NCI-H524 treated with DMSO at 0.1 percent for 48 hours (cell line): ENCODE results near the gene TUSC2.
"Not testable (repeated sequence)": the region's sequence is repeated elsewhere in the genome, so short reads cannot be mapped to it uniquely, and the experiment has no call there.

Experiments used
- DNase-seq: peaks from one replicate; lab custom pipeline; 2025; lab: John Stamatoyannopoulos, UW

Gene TUSC2

DNA sequence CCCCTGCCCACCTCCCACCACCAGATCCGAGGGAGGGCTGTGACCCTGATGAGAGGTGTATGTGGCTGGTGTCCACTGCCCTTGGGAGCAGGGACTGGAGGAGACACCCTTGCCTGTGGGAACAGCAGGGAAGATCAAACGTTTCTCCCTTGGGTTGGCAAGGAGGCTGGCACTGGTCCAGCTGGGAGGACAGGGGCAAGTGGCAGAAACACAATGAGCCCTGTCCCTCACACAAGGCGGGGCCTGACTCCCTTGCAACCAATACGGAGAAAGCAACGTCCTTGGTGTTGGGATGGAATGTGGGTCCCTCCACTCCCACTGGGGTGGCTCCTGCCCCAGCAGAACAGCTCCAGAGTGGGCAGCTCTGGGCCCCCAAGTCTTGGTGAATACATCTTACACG lies 10.7 kb downstream of the TUSC2 start:
- no peak for DNase-seq

DNA sequence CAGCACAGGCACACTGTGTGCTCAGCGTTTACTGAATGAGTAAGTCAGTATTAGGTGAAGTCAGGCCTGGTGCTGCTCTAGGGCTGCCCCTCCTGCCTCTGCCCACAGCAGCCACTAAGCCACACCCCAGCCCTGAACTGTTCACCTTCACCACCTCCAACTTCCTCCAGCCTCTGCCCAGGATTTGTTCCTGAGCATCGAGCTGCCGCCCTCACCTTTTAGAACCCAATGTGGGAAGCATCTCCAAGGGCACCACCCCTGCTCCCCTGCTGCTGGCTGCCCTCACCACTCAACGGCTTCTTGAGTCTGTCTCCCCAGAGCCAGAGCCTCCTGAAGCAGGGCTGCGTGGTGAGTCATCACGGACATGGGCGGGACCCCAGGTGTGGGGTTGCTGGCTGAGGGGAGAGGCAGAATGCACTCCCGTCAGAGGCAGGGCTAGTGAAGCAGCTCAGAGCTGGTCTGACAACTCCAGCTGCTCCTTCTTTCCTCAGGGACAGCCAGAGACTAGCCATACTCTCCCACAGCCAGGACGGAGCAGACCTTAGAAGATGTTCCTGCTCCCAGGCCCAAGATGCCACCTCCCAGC lies 11.3 kb downstream of the TUSC2 start:
- DNase-seq, result no peak

DNA sequence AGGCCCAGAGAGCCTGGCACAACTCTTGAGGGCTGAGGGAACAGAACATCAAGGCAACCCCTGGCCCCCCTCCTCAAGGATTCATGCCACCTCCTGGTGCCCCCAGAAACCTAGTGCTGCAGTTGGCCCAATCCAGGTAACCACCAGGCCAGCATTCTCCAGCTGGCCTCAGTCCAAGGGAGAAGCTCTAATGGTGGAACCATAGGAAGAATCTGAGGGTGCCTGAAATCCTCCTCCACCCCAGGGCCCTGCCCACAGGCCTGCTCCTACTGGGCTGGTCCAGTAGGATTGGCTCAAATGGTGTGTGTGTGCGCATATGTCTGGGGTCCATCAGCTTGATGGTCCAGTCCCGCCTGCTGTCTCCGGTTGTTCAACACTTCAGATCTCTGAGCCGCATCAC lies 13.2 kb downstream of the TUSC2 start:
- DNase-seq, result no peak

DNA sequence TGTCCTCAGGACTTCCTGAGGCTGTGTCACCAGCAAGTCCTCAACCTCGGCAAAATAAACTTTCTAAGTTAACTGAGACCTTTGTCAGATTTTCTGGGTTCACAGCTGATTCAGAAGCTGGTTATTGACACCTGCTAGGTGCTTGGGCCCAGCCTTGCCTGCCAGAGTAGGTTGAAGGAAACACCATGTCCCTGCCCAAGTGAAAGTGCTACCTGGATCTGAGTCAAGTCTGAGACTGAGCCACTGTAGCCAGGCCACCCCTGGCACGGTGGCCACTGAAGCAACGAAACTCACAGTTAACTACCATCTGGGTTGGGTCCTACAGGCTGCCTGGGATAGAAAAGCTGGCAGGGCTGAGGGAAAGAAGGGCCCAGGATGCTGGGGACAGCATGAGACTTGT lies 13.7 kb downstream of the TUSC2 start:
- no peak for DNase-seq

DNA sequence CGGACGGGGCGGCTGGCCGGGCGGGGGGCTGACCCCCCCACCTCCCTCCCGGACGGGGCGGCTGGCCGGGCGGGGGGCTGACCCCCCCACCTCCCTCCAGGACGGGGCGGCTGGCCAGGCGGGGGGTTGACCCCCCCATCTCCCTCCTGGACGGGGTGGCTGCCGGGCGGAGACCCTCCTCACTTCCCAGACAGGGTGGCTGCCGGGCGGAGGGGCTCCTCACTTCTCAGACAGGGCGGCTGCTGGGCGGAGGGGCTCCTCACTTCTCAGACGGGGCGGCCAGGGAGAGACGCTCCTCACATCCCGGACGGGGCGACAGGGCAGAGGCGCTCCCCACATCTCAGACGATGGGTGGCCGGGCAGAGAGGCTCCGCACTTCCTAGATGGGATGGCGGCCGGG lies 16.0 kb downstream of the TUSC2 start:
- DNase-seq, result not testable (repeated sequence)

DNA sequence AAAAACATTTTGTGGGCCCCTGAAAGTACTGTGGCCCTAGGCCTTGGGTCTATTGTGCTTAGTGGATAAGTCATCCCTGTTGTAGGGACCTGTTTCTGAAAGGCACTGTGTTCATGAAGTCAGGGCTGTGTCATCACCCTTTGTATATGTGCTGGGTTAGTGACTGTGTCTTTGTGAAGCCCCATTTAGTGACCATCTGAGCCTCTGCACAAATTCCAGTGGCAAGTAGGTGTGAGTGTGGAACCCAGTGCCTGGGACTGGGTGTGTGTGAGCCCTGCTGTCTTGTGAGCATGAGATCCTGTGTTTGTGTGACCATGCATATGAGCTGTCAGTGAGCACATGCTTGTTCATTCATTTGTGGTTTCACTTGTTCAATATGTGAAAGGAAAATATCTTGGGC lies 23.4 kb downstream of the TUSC2 start:
- no peak for DNase-seq

DNA sequence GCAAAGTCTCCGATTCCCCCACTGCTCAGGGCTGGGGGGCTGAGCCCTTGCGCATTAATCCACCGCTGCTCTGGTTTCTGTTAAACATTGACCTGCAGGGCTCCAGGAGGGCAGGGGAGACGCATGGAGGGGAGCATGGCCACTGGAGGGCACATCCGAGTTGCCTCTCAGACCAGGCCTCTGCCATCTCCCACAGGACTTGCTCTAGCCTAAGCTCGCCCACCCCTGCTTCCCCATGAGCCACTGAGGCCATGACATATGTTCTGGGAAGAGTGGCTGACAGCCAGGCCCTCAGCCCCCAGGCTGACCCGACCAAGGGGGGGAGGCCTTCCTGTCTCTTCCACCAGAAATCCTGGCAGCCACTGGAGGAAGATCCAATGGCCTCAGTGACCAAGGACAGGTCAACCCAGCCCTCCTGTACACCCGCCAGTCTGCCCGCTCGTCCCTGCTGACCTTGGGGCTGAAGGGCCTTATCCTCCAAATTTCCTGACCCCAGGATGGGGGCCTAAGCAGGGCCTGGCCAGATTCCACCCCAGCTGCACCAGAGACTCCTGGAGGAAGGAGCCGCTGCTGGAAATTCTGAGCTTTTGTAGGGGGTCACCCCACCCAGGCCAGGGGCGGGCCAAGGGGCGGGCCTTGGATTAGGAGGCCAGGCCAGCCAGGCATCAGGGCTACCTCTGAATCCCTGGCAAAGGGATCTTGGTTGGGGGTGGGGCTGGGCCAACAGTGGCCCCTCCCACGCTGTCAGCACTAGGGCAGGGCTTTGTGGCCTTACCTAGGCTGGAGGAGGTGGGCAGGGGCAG lies 24.8 kb downstream of the TUSC2 start, which contains the start of gene HYAL1:
Gene HYAL1 (minus strand): TSS at position 562 of the 803 bp plus-strand sequence. CDS start 618 bp downstream, outside the sequence.
- no peak for DNase-seq

DNA sequence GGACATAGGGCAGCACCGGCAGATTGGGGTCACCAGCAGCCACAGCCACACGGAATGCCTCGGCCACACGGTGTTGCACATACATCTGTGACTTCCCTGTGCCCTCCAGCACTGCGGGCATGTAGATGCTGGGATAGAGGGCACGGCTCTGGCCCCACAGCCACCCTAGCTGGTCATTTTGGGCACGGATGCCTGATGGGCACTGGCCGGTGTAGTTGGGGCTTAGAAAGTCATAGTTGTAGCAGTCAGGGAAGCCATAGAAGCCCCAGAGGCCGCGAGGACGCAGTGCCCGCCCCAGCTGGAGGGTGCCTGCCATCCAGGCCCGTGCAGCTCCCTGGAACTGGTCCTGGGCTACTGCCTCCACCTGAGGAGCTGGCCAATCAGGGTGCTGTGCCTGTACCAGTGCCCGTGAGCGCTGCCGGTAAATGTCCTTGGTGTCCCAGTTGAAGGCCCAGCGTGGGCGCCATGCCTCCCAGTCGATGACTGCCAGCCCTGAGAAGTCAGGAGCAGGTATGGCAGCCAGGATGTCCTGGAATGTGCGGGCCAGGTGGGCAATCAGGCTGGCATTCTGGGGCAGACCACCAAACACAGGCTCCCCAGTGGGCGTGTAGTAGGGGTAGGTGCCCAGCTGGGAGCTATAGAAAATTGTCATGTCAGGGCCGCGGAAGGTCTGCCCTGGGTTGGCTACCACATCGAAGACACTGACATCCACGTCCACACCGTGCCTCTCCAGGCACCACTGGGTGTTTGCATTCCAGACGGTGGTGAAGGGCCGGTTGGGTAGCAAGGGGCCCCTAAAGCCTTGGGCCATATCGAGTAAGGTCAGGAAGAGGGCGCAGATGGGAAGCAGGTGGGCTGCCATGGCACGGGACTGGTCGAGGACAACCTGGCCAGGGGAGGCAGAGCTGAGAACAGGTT lies 25.7 kb downstream of the TUSC2 start:
- DNase-seq, result no peak

DNA sequence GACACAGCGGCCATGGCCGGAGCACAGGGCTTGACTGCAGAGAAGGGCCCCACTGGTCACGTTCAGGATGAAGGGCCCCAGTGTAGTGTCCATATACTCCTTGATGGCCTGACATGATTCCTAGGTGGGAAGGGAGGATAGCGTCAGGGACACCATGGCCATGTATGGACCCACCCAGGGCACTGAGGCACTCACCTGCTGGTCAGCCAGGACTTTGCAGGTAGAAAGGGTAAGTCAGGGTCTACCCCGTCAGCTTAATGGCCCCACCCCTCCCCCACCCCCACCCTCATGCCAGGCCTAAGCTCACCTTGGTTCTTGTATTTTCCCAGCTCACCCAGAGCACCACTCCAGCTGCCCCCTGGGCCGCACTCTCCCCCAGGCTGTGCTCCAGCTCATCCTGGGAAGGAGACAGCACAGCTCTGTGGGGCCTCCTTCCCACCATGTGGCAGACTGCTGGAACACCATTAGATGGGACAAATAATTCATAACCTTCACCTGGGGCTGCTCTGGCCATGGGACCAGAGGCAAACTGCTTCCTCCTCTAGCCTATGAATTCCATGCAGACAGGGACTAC lies 27.3 kb downstream of the TUSC2 start:
- no peak for DNase-seq

DNA sequence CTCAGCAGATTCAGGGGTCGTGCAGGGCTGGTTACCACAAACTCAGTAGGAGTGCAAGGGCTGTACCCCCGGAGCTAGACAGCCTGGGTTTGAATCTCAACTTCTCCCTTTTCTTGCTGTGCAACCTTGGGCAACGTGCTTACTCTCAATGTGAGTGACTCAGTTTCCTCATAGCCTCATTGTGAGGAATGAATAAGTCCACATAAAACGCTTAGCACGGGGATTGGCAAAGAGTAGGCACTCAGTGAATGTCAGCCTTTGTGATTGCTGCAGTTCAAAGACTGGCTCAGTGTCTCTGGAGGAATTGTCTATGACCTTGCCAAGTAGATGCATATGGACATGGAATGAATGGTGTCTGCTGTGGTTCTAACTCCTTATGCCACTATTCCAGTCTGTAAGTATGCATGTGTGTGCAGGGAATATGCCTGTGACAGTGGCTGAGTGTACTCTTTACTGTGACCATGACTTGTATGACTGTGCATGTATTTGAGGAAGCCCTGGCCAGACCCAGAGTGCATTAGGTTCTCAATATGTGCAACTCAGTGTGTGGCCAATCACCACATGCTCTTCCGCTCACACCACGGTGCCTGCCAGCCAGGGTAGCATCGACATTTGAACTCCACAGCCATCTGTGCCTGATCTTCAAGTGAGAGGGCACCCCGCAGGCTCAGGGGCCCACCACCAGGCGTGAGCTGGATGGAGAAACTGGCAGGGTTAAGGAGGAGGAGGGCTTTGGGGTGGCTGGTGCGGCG lies 27.9 kb downstream of the TUSC2 start:
- DNase-seq, result no peak

DNA sequence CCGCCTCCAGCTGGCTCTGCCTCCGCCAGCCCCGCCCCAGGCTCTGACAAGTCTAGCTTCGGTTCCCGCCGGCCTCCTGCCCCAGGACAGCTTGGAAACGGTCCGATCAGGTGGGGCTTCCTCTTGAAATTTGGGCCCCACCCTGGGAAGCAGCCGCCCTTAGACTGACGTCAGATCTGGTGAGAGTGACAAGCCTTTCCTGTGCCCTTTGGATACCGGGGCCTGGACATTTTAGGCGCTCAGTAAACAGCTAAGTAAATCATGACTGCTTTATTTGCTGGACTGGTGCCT lies 28.4 kb downstream of the TUSC2 start:
- DNase-seq, result no peak

DNA sequence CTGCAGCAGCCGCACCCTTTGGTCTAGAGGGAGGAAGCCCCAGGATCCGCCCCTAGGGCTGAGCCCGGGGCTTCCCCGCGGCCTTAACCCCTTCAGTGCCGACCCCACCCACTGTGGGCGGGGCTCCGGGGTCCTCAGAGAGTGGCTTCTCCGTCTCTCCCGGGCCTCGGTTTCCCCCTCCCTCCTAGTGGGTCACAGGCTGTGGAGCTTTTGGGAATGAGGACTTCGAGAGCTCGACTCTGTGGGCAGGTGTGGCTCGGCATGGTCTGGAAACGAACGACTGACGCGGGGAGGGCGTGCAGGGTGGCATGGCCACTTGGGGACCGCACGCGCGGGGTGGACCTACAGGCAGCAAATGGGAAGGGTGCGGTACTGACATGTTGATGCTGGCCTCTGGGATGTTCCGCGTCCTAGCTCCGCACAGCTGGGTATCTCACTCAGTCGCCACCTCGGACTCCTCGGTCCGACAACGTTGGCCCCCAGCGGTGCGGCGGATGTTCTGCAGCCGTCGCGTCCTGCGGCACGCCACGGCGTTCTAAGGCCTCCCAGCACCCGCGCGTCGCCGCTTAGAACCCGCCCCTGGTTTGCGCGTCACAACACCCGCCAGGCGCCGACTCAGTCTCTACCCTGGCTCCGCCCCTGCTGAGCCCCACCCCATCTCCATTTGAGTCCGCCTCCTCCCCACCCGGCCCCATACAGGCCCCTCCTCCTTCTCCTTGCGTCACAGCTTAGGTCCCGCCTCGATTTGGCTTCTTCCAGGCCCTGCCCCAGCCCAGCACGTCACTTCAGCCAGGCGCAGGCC lies 29.0 kb downstream of the TUSC2 start, which contains the start of the genes HYAL3 and NAA80:
Gene HYAL3 (minus strand): TSS at position 570 of the 802 bp plus-strand sequence. CDS start 3,803 bp downstream, outside the sequence.
Gene NAA80 (minus strand): TSS at position 570 of the 802 bp plus-strand sequence. CDS start 1,942 bp downstream, outside the sequence.
- DNase-seq, result no peak

DNA sequence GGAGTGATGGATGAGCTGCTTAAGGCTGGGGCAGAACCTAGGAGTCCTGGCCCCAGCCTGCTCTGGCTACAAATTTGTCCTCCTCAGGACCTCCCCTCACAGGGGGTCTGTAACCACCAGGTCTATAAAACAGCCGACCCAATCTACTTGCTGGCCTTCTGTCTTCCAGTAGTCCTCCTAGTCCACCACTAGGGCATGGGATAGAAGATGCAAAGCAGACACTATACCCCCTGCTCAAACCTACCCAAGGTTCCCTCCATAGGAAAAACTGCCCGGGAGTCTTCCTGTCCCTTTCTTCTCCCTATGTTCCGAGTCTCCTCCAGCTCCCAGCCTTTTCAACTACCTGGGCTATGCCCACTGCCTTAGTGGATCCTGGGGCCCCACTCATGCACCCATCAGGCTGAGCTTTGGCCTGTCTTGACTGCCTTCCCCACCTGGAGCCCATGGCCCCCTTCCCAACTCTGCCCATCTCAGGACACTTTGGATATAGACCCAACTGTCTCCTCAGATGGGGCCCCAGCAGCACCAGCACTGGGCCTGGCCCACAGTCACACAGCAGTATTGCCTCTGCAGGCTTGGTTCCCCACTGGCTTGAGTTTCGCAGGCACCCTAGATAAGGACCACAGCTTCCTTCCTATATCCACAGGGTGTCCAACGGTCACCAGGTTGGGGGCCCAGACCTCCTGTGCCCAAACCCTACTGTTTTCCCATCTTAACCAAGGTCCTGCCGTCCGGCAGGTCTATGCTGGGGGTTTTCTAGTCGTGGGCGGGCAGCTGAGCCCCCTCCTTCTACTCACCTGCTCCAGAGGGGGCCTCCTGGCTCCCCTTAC lies 29.9 kb downstream of the TUSC2 start:
- no peak for DNase-seq

DNA sequence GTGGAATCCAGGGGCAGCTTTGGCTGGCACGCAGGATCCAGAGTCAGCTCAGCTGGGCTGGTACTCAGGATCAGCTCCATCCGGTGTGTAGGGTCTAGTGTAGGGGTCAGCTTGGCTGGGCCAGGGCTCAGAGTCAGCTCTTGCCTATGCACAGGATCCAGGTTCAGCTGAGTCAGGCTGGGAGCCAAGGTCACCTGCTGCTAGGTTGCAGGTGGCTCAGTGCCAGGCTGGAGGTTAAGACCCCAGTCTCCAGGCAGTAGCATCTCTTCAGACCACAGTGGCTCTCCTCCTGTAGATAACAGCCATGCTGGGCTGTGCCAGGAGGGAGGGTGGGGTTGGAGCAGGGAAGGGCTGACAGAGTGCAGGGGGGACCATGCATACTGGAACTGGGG lies 30.6 kb downstream of the TUSC2 start:
- no peak for DNase-seq

DNA sequence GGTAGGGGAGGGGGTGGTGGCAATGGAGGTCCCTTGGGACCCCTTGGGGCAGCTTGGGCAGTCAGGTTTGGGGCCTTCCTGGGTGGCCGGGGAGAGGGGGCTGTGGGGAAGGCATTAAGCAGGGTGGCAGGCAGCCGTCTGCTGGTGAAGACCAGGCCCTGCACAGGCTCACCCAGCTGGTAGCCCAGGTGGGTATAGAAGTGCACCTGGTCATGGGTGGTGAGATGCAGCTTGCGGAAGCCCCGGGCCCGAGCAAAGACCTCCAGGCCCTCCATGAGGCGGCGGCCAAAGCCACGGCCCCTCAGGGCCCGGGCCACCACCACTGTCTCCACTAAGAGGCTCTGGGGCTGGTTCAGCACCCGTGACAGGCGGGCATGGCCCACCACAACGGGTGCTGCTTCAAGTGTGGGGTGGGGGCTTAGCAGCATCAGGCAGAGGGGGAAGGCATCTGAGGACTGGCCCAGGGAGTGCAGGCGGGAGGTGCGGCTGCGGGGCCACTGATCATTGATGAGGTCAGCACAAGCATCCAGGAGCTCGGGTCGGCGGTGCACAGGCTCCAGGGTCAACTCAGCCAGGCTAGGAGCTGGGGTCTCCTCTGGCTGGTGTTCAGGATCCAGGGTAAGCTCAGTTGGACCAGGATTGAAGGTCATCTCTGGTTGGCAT lies 31.2 kb downstream of the TUSC2 start:
- no peak for DNase-seq

DNA sequence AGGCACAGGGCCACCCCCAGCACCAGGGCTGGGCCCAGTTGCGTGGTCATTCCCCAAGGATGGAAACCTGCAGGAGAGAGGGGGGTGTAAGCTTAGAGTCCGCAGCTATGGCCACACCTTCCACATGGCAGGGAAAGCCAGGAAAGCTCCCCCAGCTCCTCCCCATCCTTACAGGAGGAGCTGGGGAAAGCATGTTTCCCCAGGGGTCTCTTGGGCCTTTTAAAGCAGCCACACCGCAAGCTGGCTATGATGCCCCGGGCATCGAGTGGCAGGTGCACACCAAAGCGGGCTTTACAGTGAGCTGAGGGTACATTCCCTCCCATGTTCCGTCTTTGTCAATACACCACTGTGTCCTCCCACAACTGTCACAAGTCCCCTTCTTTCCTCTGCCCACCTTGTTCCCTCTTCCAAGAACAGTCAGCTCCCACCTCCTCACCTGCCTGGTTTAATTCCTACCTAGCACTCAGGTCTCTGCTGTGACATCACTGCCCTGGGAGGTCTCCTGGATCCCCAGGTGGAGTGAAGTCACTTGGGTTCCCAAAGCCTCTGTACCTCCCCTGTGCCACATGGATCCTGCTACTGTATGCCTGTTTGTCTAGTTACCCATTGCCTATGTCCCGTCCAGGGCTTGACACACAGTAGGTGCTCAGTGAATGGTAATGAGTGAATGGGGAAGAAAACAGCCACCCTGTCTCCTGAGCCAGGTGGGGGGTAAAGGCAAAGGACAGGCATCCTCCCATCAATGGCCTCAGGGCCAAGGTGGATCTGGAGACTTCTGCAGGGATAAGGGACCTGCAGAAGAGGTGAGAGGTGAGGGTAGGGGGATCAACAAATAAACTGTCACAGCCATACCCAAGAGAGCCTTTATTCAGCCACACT lies 32.2 kb downstream of the TUSC2 start:
- DNase-seq, result no peak

DNA sequence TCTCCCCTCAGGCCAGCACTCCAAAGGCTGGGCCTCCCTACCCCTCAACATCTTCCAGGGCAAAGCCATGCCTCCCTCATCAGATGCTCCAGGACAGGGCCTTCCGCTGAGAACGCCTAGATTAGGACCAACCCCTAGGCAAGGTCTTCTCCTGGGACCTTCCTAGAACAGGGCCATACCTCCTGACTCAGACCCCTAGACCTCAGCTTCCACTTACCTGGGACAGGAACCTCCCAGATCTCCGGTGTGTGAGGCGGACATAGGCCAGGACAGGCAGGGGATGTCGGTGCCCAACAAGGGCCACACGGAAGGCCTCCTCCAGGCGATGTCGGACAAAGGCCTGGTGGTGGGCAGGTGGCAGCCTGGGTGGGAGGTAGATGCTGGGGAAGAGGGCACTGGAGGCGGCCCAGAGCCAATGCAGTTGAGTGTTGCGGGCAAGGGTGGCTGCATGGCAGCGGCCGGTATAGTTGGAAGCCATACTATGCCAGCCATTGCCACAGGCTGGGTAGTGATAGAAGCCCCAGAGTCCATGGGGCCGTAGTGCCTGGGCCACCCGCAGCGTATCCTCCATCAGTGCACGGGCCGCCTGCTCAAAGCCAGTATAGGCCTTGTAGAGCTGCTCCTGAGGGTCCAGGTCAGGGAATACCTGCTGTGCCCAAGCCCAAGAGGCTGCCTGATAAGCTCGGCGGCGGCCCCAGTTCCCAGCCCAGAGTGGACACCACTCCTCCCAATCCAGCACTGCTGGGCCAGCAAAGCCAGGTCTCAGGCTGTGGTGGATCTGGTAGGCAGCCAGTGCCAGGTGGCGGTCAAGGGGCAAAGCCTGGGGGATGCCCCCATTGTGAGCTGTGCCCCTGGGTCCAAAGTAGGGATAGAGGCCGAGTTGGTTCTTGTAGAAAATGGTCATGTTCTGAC lies 33.3 kb downstream of the TUSC2 start:
- no peak for DNase-seq
